Hepatic stellate cell (primary cell): Measurements from ENCODE around the gene KIR3DL3.
"Not testable (repeated sequence)": the region's sequence is repeated elsewhere in the genome, so short reads cannot be mapped to it uniquely, and the experiment has no call there.

Source experiments
- DNase-seq: peaks from one replicate; pipeline ENCODE4 v3.0.0; 2011; ENCODE audit warnings: low spot score

The KIR3DL3 gene

GRCh38 chr19:54731191-54731590, 6.9 kb downstream of the KIR3DL3 start:
- no peak for DNase-seq

- not testable (repeated sequence) for DNase-seq
These were observed 14.1 kb downstream of the KIR3DL3 start, which contains the start of gene KIR2DL3 for GRCh38 chr19:54738306-54738705. Gene KIR2DL3 (plus strand): TSS chr19:54738513. CDS start chr19:54738546, 33 bp downstream.

- no peak for DNase-seq
These were observed 14.5 kb downstream of the KIR3DL3 start for GRCh38 chr19:54738715-54739114.

- DNase-seq = no peak
These were observed 15.6 kb downstream of the KIR3DL3 start for GRCh38 chr19:54739587-54740497.

GRCh38 chr19:54741950-54742349, 17.7 kb downstream of the KIR3DL3 start:
- not testable (repeated sequence) for DNase-seq

GRCh38 chr19:54744080-54744479, 19.8 kb downstream of the KIR3DL3 start:
- DNase-seq = not testable (repeated sequence)

- not testable (repeated sequence) for DNase-seq
These were observed 23.5 kb downstream of the KIR3DL3 start for GRCh38 chr19:54747614-54748322.

- DNase-seq = not testable (repeated sequence)
These were observed 26.0 kb downstream of the KIR3DL3 start for GRCh38 chr19:54750276-54750675.

GRCh38 chr19:54756204-54757110, 32.2 kb downstream of the KIR3DL3 start:
- DNase-seq = not testable (repeated sequence)

GRCh38 chr19:54758577-54758976, 34.3 kb downstream of the KIR3DL3 start:
- not testable (repeated sequence) for DNase-seq

- DNase-seq = not testable (repeated sequence)
These were observed 40.0 kb downstream of the KIR3DL3 start for GRCh38 chr19:54764219-54764618.

- DNase-seq = not testable (repeated sequence)
These were observed 42.2 kb downstream of the KIR3DL3 start for GRCh38 chr19:54766464-54766863.

GRCh38 chr19:54769646-54770045, 45.4 kb downstream of the KIR3DL3 start, which contains the start of gene KIR2DL1:
Gene KIR2DL1 (plus strand): TSS chr19:54769793. CDS start chr19:54769851, 58 bp downstream.
- not testable (repeated sequence) for DNase-seq

GRCh38 chr19:54770511-54770910, 46.3 kb downstream of the KIR3DL3 start:
- not testable (repeated sequence) for DNase-seq

- DNase-seq = not testable (repeated sequence)
These were observed 47.0 kb downstream of the KIR3DL3 start for GRCh38 chr19:54771018-54771960.

GRCh38 chr19:54772666-54773065, 48.4 kb downstream of the KIR3DL3 start:
- DNase-seq = not testable (repeated sequence)

GRCh38 chr19:54775095-54775815, 51.0 kb downstream of the KIR3DL3 start:
- DNase-seq = not testable (repeated sequence)

- DNase-seq = not testable (repeated sequence)
These were observed 51.6 kb downstream of the KIR3DL3 start for GRCh38 chr19:54775830-54776229.

- not testable (repeated sequence) for DNase-seq
These were observed 53.6 kb downstream of the KIR3DL3 start for GRCh38 chr19:54777851-54778250.

- DNase-seq = not testable (repeated sequence)
These were observed 54.7 kb downstream of the KIR3DL3 start for GRCh38 chr19:54778896-54779295.
